Fibroblast of lung (primary cell): Measurements from ENCODE around the gene MACROD2. TPM values are rescaled to one million over a fixed set of nuclear protein-coding genes. Genes with fewer than 3 reads are reported as not detected.

Experiments used
- DNase-seq, 2 donors: peaks; one replicate each; pipeline versions ENCODE4 v3.0.0 to v3.0.0-alpha.2; 2010; ENCODE audit warnings: low read depth in 2 of 2
- H2AFZ ChIP-seq: 2 replicates; pipeline ENCODE4 v1.5.1; 2012; ENCODE audit warnings: low read length, control low read depth, inconsistent platforms
- H3K27ac ChIP-seq: 2 replicates; pipeline ENCODE4 v1.5.1; 2011; ENCODE audit warnings: low read length, control low read depth; ENCODE audit not compliant: insufficient read depth
- H3K27me3 ChIP-seq: 2 replicates; pipeline ENCODE4 v1.5.1; 2011; ENCODE audit warnings: mild to moderate bottlenecking, low read length; ENCODE audit not compliant: control insufficient read depth, insufficient read depth
- H3K36me3 ChIP-seq: 2 replicates; pipeline ENCODE4 v1.5.1; 2011; ENCODE audit warnings: low read length; ENCODE audit not compliant: control insufficient read depth, insufficient read depth
- H3K4me1 ChIP-seq: 2 replicates; pipeline ENCODE4 v1.5.1; 2011; ENCODE audit warnings: low read length; ENCODE audit not compliant: control insufficient read depth, insufficient read depth; ENCODE audit errors: extremely low read depth
- H3K4me2 ChIP-seq: 2 replicates; pipeline ENCODE4 v1.5.1; 2011; ENCODE audit warnings: low read length, control low read depth; ENCODE audit not compliant: insufficient read depth; ENCODE audit errors: extremely low read depth
- H3K4me3 ChIP-seq, 4 experiments: fragments of 200-600 bp in 1 of 4; sonication (generic) in 1 of 4; replicated peaks in 1 of 4; 2 replicates each; pipeline ENCODE4 v1.5.1; 2011 to 2016; ENCODE audit warnings: low read length in 4 of 4, low read depth in 3 of 4, mild to moderate bottlenecking in 3 of 4, control low read depth in 2 of 4, inconsistent platforms in 1 of 4, mixed read lengths in 1 of 4; ENCODE audit not compliant: insufficient read depth in 1 of 4; ENCODE audit errors: control extremely low read depth in 1 of 4
- H3K79me2 ChIP-seq: 2 replicates; pipeline ENCODE4 v1.5.1; 2012; ENCODE audit warnings: mild to moderate bottlenecking, low read length, inconsistent platforms; ENCODE audit not compliant: control insufficient read depth, insufficient read depth
- H3K9ac ChIP-seq: 2 replicates; pipeline ENCODE4 v1.5.1; 2011; ENCODE audit warnings: mild to moderate bottlenecking, low read length, control low read depth; ENCODE audit not compliant: insufficient read depth
- H3K9me3 ChIP-seq: 2 replicates; pipeline ENCODE4 v1.5.1; 2012; ENCODE audit warnings: low read depth, low read length; ENCODE audit not compliant: control insufficient read depth, insufficient read depth
- H4K20me1 ChIP-seq: 2 replicates; pipeline ENCODE4 v1.5.1; 2011; ENCODE audit warnings: low read length; ENCODE audit not compliant: control insufficient read depth, insufficient read depth; ENCODE audit errors: extremely low read depth
- EZH2 ChIP-seq: IDR thresholded peaks from 2 replicates; pipeline ENCODE4 v1.5.1; 2012; ENCODE audit warnings: low read length, control low read depth, mild to moderate bottlenecking; ENCODE audit errors: missing control alignments
- polyA plus RNA-seq, 2 donors: library from polyadenylated mRNA; depleted of rRNA in 1 of 2; stranded (reverse) in 1 of 2; unstranded in 1 of 2; fragments of >200 nt; gene quantifications; 2 replicates each; pipeline ENCODE4 v1.2.1, GENCODE V29; 2011 to 2012; ENCODE audit warnings: missing spikeins in 1 of 2
- total RNA-seq: library from RNA; depleted of rRNA; stranded (reverse); fragments of >200 nt; gene quantifications from 2 replicates; pipeline ENCODE4 v1.2.1, GENCODE V29; 2014
- TF ChIP-seq, protein P1 (sequence below), 2 donors: IDR thresholded peaks in 1 of 2; conservative IDR thresholded peaks in 1 of 2; 1 replicate in 1 of 2; 2 replicates in 1 of 2; pipeline ENCODE4 v1.5.1; 2011 to 2012; ENCODE audit warnings: low read length in 2 of 2, control low read depth in 1 of 2, inconsistent platforms in 1 of 2, low read depth in 1 of 2, mild to moderate bottlenecking in 1 of 2

MACROD2 gene
- total and polyA plus RNA-seq, 2 donors (not counting 1 experiment from before 2014, with no cell fraction given), result 0.54 to 1.7 TPM

DNA sequence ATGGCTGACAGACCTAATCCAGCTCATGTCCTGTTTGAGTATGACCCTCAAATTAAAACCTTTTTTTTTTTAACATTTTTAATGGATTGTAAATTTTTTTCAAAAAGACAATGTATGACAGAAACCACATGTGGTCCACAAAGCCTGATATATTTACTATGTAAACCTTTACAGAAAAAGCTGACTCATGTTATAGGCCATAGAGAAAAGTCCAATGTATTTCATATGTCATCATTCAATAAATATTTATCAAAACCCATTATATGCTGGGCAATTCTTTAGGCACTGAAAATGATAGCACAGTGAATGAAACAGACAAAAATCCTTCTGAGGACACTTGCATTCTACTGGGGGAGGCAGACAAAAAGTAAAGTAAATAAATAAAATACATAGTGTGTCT, 1168.3 kb downstream of the MACROD2 start:
- Histone ChIP-seq H3K9me3 (no peaks in the 10 kb centered on the region), H2AFZ (no peak overlapping the region), H3K4me1 (no peaks in the 10 kb centered on the region), H3K4me2 (no peak overlapping the region), H3K79me2 (no peaks in the 10 kb centered on the region), H3K27me3 (no peaks in the 10 kb centered on the region), H3K36me3 (no peaks in the 10 kb centered on the region), H3K27ac (no peak overlapping the region), H4K20me1 (no peaks in the 10 kb centered on the region), H3K4me3 (no peak overlapping the region), H3K9ac (no peak overlapping the region)
- TF ChIP-seq EZH2, result no peak
- TF ChIP-seq, protein P1, sequence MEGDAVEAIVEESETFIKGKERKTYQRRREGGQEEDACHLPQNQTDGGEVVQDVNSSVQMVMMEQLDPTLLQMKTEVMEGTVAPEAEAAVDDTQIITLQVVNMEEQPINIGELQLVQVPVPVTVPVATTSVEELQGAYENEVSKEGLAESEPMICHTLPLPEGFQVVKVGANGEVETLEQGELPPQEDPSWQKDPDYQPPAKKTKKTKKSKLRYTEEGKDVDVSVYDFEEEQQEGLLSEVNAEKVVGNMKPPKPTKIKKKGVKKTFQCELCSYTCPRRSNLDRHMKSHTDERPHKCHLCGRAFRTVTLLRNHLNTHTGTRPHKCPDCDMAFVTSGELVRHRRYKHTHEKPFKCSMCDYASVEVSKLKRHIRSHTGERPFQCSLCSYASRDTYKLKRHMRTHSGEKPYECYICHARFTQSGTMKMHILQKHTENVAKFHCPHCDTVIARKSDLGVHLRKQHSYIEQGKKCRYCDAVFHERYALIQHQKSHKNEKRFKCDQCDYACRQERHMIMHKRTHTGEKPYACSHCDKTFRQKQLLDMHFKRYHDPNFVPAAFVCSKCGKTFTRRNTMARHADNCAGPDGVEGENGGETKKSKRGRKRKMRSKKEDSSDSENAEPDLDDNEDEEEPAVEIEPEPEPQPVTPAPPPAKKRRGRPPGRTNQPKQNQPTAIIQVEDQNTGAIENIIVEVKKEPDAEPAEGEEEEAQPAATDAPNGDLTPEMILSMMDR (conservative IDR thresholded peaks at IDR 0.05 in 1 of 2, IDR thresholded peaks at IDR 0.05 in 1 of 2; ENCODE audit: low read depth in 1 of 2, low read length in 2 of 2), result no peak
- no peak for DNase-seq

DNA sequence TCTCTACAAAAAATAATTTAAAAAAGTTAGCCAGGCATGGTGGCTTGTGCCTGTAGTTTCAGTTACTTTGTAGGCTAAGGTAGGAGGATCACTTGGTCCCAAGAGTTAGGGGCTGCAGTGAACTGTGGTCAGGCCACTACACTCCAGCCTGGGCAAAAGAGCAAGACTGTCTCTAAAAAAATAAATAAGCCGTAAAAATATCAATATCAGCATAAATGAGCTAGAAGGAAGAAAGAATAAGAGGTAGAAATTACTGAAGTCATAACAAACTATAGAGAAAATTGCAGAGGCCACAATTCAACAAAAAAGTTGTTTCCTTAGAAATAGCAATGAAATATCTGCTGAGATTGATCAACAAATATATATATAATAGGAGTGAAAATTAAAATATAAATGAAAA, 1169.4 kb downstream of the MACROD2 start:
- no peak for DNase-seq
- Histone ChIP-seq H2AFZ (no peak overlapping the region), H3K79me2 (no peaks in the 10 kb centered on the region), H3K4me2 (no peak overlapping the region), H3K4me1 (no peaks in the 10 kb centered on the region), H3K27me3 (no peaks in the 10 kb centered on the region), H3K4me3 (no peak overlapping the region), H3K9me3 (no peaks in the 10 kb centered on the region), H3K27ac (no peak overlapping the region), H3K9ac (no peak overlapping the region), H3K36me3 (no peaks in the 10 kb centered on the region), H4K20me1 (no peaks in the 10 kb centered on the region)
- no peak for TF ChIP-seq EZH2
- TF ChIP-seq, protein P1 (conservative IDR thresholded peaks at IDR 0.05 in 1 of 2, IDR thresholded peaks at IDR 0.05 in 1 of 2; ENCODE audit: low read depth in 1 of 2, low read length in 2 of 2), result no peak

DNA sequence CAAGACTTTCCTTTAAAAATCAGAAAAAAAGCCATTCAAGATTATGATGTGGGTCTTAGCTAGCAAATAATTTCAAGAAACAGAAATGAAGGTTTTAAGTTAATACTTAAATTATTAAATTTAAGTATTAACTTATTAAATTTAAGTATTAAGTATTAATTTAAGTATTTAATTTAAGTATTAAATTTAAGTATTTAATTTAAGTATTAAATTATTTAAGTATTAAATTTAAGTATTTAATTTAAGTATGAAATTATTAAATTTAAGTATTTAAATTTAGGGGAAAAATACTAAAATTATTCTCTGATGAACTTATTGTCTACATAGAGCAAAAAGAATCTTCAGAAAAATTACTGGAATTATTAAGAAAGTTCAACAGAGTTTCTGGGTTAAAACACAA, 1171.4 kb downstream of the MACROD2 start:
- Histone ChIP-seq H4K20me1 (no peaks in the 10 kb centered on the region), H3K4me1 (no peaks in the 10 kb centered on the region), H2AFZ (no peak overlapping the region), H3K27me3 (no peaks in the 10 kb centered on the region), H3K9me3 (no peaks in the 10 kb centered on the region), H3K4me2 (no peak overlapping the region), H3K79me2 (no peaks in the 10 kb centered on the region), H3K36me3 (no peaks in the 10 kb centered on the region), H3K4me3 (no peak overlapping the region), H3K27ac (no peak overlapping the region), H3K9ac (no peak overlapping the region)
- TF ChIP-seq, protein P1 (conservative IDR thresholded peaks at IDR 0.05 in 1 of 2, IDR thresholded peaks at IDR 0.05 in 1 of 2; ENCODE audit: low read depth in 1 of 2, low read length in 2 of 2), result no peak
- TF ChIP-seq EZH2, result no peak
- DNase-seq, result no peak
